C4-2B (cell line): ENCODE data around the gene TNFSF8.

Source experiments
- ZFX ChIP-seq: fragments of 450-650 bp; IDR thresholded peaks from 2 replicates; pipeline ENCODE4 v1.6.1; 2017
- TF ChIP-seq, protein P1 (sequence below): fragments of 450-650 bp; conservative IDR thresholded peaks from 2 replicates; pipeline ENCODE4 v1.5.1; 2017; ENCODE audit warnings: mild to moderate bottlenecking

DNA sequence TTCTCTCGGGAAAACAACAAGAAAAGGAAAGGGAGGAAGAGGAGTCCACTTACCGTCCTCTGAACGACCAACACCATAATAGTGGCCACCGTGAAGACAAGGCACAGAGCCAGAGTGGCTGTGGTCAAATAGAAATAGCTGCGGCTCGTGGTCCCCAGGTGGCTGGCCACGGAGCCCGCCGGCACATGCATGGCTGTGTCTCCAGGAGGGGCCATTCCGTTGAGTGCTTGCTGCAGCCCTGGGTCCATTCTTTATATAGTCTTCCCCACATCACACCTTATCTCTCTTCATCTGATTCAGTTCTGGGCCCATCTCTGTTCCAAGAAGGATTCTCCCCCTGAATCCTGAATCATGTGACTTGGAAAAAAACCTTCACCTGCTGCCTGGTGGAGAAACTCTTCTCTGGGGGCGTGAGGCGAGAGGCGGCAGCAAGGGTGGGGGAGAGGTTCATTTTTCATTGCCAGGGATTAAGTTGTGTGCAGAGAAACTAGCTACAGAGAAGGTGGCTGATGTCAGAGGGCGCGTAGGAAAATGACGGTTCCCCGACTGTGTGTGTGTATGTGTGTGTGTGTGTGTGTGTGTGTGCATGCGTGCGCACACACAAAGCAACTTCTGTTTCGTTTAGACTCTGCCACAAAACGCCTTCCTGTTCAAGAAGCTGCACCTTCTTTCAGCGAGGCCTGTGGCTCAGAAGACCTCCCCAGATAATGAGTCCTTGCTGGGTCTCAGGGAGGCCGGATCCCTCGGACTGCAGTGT is at the start of gene TNFSF8:
- TF ChIP-seq, protein P1, sequence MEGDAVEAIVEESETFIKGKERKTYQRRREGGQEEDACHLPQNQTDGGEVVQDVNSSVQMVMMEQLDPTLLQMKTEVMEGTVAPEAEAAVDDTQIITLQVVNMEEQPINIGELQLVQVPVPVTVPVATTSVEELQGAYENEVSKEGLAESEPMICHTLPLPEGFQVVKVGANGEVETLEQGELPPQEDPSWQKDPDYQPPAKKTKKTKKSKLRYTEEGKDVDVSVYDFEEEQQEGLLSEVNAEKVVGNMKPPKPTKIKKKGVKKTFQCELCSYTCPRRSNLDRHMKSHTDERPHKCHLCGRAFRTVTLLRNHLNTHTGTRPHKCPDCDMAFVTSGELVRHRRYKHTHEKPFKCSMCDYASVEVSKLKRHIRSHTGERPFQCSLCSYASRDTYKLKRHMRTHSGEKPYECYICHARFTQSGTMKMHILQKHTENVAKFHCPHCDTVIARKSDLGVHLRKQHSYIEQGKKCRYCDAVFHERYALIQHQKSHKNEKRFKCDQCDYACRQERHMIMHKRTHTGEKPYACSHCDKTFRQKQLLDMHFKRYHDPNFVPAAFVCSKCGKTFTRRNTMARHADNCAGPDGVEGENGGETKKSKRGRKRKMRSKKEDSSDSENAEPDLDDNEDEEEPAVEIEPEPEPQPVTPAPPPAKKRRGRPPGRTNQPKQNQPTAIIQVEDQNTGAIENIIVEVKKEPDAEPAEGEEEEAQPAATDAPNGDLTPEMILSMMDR, result no peak
- no peak for TF ChIP-seq ZFX
